ENCODE data around the gene GRIK4.

GRCh38 chr11:120738516-120739046 is 227.0 kb downstream of the GRIK4 start:
- no peak for TF ChIP-seq POLR2AphosphoS5 (IDR thresholded peaks at IDR 0.05; ENCODE audit: low read depth, low read length)
- no peak for TF ChIP-seq POLR2A (IDR thresholded peaks at IDR 0.05; ENCODE audit: low read depth, low read length)

All from GM12892 (cell line).